Neural cell (in vitro differentiated cells): ENCODE data around the gene OAS3. TPM values are rescaled to one million over a fixed set of nuclear protein-coding genes. Genes with fewer than 3 reads are reported as not detected.

Source experiments
- H2AFZ ChIP-seq: fragments of 200-600, 300-800 bp; sonication (generic), shearing (Covaris generic); 2 replicates; pipeline ENCODE4 v1.6.0; 2014; ENCODE audit warnings: low read depth, mild to moderate bottlenecking, antibody characterized with exemption, low read length, moderate library complexity
- H3F3A ChIP-seq: fragments of 200-600 bp; shearing (Covaris generic); 2 replicates; pipeline ENCODE4 v1.6.1; 2016; ENCODE audit warnings: mild to moderate bottlenecking, moderate library complexity, mixed read lengths, antibody characterized with exemption, low read length; ENCODE audit not compliant: insufficient read depth, poor library complexity, severe bottlenecking
- H3K27ac ChIP-seq: fragments of 200-600, 300-800 bp; sonication (generic), shearing (Covaris generic); 2 replicates; pipeline ENCODE4 v1.5.1; 2014; ENCODE audit warnings: mild to moderate bottlenecking, low read length, moderate library complexity
- H3K27me3 ChIP-seq: fragments of 300-800, 200-600 bp; sonication (generic), shearing (Covaris generic); 2 replicates; pipeline ENCODE4 v1.6.0; 2014; ENCODE audit warnings: mild to moderate bottlenecking, low read depth, low read length, moderate library complexity; ENCODE audit not compliant: insufficient read depth
- H3K36me3 ChIP-seq: fragments of 300-800, 200-600 bp; sonication (generic), shearing (Covaris generic); 2 replicates; pipeline ENCODE4 v1.5.1; 2014; ENCODE audit warnings: mild to moderate bottlenecking, antibody characterized with exemption, low read length, moderate library complexity; ENCODE audit not compliant: insufficient read depth
- H3K4me2 ChIP-seq: fragments of 300-800, 200-600 bp; sonication (generic), shearing (Covaris generic); 2 replicates; pipeline ENCODE4 v1.6.0; 2014; ENCODE audit warnings: mild to moderate bottlenecking, low read length
- H3K4me3 ChIP-seq: fragments of 300-800, 200-600 bp; sonication (generic), shearing (Covaris generic); 2 replicates; pipeline ENCODE4 v1.5.1; 2014; ENCODE audit warnings: mild to moderate bottlenecking, low read length, moderate library complexity
- H3K79me2 ChIP-seq: fragments of 200-600 bp; shearing (Covaris generic); replicated peaks from 2 replicates; pipeline ENCODE4 v1.6.0; 2014; ENCODE audit warnings: mild to moderate bottlenecking, low read length, moderate library complexity; ENCODE audit not compliant: insufficient read depth
- H3K9ac ChIP-seq: fragments of 300-800, 200-600 bp; sonication (generic), shearing (Covaris generic); 2 replicates; pipeline ENCODE4 v1.6.1; 2016; ENCODE audit warnings: mild to moderate bottlenecking, low read length, mixed read lengths
- H3K9me2 ChIP-seq: fragments of 200-600 bp; shearing (Covaris generic); 2 replicates; pipeline ENCODE4 v1.6.1; 2016; ENCODE audit warnings: mild to moderate bottlenecking, low read length, mixed read lengths; ENCODE audit not compliant: insufficient read depth
- H3K9me3 ChIP-seq: fragments of 200-600, 300-800 bp; sonication (generic), shearing (Covaris generic); 2 replicates; pipeline ENCODE4 v1.6.1; 2016; ENCODE audit warnings: mild to moderate bottlenecking, mixed run types, low read length, moderate library complexity, mixed read lengths
- H4K20me1 ChIP-seq: fragments of 200-600 bp; shearing (Covaris generic); 2 replicates; pipeline ENCODE4 v1.6.1; 2016; ENCODE audit warnings: mild to moderate bottlenecking, mixed run types; ENCODE audit not compliant: insufficient read depth
- EP300 ChIP-seq: fragments of 450-650 bp; conservative IDR thresholded peaks from 2 replicates; pipeline ENCODE4 v1.6.1; 2014; ENCODE audit warnings: antibody characterized with exemption, mild to moderate bottlenecking, moderate library complexity; ENCODE audit not compliant: poor library complexity, severe bottlenecking
- EZH2 ChIP-seq: fragments of 200-600, 300-800 bp; shearing (Covaris generic), sonication (generic); IDR thresholded peaks from 2 replicates; pipeline ENCODE4 v1.6.1; 2014; ENCODE audit warnings: antibody characterized with exemption, low read length, borderline replicate concordance, mild to moderate bottlenecking; ENCODE audit not compliant: insufficient read depth, poor library complexity, severe bottlenecking
- MXI1 ChIP-seq: fragments of 450-650 bp; conservative IDR thresholded peaks from 2 replicates; pipeline ENCODE4 v1.6.1; 2014; ENCODE audit warnings: antibody characterized with exemption, mild to moderate bottlenecking; ENCODE audit not compliant: poor library complexity, severe bottlenecking
- POLR2AphosphoS5 ChIP-seq: IDR thresholded peaks from 2 replicates; pipeline ENCODE4 v1.6.1; 2012
- RAD21 ChIP-seq: fragments of 450-650 bp; conservative IDR thresholded peaks from 2 replicates; pipeline ENCODE4 v1.6.1; 2014; ENCODE audit warnings: antibody characterized with exemption, mild to moderate bottlenecking, moderate library complexity
- SMC3 ChIP-seq: fragments of 450-650 bp; conservative IDR thresholded peaks from 2 replicates; pipeline ENCODE4 v1.6.1; 2014; ENCODE audit warnings: antibody characterized with exemption, mild to moderate bottlenecking, moderate library complexity; ENCODE audit not compliant: poor library complexity
- TAF1 ChIP-seq: IDR thresholded peaks from 2 replicates; pipeline ENCODE4 v1.6.1; 2012; ENCODE audit warnings: low read depth
- polyA plus RNA-seq: library from polyadenylated mRNA; depleted of rRNA; stranded (reverse); fragments of >200 nt; gene quantifications from 2 replicates; pipeline ENCODE4 v1.2.3, GENCODE V29; 2014
- TF ChIP-seq, protein P1 (sequence below): IDR thresholded peaks from 2 replicates; pipeline ENCODE4 v1.6.1; 2012; ENCODE audit warnings: borderline replicate concordance
- TF ChIP-seq, protein P2 (sequence below): fragments of 450-650 bp; IDR thresholded peaks from 2 replicates; pipeline ENCODE4 v1.5.1; 2014; ENCODE audit warnings: antibody characterized with exemption, mild to moderate bottlenecking, moderate library complexity; ENCODE audit not compliant: poor library complexity, severe bottlenecking

OAS3 gene
- polyA plus RNA-seq, 1 donor from 2014 or later = not detected

DNA sequence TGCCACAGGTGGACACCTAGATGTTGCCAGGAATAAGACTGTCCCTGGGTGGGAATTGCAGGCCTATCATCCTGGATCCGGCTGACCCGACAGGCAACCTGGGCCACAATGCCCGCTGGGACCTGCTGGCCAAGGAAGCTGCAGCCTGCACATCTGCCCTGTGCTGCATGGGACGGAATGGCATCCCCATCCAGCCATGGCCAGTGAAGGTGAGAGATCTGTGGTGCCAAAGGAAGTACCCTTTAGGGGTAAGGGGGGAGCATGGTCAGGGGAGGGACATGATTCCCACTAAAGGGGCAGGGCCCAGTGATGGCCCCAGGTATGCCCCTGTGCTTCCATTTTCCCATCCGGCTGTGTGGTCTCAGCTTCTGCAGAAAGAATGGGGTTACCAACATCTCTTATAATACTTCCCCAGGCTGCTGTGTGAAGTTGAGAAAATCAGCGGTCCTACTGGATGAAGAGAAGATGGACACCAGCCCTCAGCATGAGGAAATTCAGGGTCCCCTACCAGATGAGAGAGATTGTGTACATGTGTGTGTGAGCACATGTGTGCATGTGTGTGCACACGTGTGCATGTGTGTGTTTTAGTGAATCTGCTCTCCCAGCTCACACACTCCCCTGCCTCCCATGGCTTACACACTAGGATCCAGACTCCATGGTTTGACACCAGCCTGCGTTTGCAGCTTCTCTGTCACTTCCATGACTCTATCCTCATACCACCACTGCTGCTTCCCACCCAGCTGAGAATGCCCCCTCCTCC is 31.5 kb downstream of the OAS3 start:
- H3K27ac ChIP-seq = no peak overlapping the region
- H3K27me3 ChIP-seq = no peaks in the 10 kb centered on the region
- H3K9me2 ChIP-seq = no peaks in the 10 kb centered on the region
- H3K36me3 ChIP-seq = no peaks in the 10 kb centered on the region
- H3K9ac ChIP-seq = no peak overlapping the region
- no peak overlapping the region for H2AFZ ChIP-seq
- no peaks in the 10 kb centered on the region for H3K9me3 ChIP-seq
- TF ChIP-seq EZH2 (no peak), EP300 (no peak), RAD21 (no peak), MXI1 (no peak), SMC3 (no peak), TAF1 (no peak), POLR2AphosphoS5 (no peak)
- TF ChIP-seq, protein P1, sequence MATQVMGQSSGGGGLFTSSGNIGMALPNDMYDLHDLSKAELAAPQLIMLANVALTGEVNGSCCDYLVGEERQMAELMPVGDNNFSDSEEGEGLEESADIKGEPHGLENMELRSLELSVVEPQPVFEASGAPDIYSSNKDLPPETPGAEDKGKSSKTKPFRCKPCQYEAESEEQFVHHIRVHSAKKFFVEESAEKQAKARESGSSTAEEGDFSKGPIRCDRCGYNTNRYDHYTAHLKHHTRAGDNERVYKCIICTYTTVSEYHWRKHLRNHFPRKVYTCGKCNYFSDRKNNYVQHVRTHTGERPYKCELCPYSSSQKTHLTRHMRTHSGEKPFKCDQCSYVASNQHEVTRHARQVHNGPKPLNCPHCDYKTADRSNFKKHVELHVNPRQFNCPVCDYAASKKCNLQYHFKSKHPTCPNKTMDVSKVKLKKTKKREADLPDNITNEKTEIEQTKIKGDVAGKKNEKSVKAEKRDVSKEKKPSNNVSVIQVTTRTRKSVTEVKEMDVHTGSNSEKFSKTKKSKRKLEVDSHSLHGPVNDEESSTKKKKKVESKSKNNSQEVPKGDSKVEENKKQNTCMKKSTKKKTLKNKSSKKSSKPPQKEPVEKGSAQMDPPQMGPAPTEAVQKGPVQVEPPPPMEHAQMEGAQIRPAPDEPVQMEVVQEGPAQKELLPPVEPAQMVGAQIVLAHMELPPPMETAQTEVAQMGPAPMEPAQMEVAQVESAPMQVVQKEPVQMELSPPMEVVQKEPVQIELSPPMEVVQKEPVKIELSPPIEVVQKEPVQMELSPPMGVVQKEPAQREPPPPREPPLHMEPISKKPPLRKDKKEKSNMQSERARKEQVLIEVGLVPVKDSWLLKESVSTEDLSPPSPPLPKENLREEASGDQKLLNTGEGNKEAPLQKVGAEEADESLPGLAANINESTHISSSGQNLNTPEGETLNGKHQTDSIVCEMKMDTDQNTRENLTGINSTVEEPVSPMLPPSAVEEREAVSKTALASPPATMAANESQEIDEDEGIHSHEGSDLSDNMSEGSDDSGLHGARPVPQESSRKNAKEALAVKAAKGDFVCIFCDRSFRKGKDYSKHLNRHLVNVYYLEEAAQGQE = no peak
- TF ChIP-seq, protein P2, sequence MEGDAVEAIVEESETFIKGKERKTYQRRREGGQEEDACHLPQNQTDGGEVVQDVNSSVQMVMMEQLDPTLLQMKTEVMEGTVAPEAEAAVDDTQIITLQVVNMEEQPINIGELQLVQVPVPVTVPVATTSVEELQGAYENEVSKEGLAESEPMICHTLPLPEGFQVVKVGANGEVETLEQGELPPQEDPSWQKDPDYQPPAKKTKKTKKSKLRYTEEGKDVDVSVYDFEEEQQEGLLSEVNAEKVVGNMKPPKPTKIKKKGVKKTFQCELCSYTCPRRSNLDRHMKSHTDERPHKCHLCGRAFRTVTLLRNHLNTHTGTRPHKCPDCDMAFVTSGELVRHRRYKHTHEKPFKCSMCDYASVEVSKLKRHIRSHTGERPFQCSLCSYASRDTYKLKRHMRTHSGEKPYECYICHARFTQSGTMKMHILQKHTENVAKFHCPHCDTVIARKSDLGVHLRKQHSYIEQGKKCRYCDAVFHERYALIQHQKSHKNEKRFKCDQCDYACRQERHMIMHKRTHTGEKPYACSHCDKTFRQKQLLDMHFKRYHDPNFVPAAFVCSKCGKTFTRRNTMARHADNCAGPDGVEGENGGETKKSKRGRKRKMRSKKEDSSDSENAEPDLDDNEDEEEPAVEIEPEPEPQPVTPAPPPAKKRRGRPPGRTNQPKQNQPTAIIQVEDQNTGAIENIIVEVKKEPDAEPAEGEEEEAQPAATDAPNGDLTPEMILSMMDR = no peak
- no peak overlapping the region for H3K4me2 ChIP-seq
- no peaks in the 10 kb centered on the region for H3F3A ChIP-seq
- no peaks in the 10 kb centered on the region for H4K20me1 ChIP-seq
- no peak overlapping the region for H3K4me3 ChIP-seq
- H3K79me2 ChIP-seq = no peaks in the 10 kb centered on the region

DNA sequence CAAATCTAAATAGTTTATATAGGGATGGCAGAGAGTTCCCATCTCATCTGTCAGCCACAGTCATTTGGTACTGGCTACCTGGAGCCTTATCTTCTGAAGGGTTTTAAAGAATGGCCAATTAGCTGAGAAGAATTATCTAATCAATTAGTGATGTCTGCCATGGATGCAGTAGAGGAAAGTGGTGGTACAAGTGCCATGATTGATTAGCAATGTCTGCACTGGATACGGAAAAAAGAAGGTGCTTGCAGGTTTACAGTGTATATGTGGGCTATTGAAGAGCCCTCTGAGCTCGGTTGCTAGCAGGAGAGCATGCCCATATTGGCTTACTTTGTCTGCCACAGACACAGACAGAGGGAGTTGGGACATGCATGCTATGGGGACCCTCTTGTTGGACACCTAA is 32.1 kb downstream of the OAS3 start:
- no peaks in the 10 kb centered on the region for H3K79me2 ChIP-seq

More for the DNA sequence above, 32.1 kb downstream of the OAS3 start:
- Histone ChIP-seq H2AFZ (no peak overlapping the region), H3K27me3 (no peaks in the 10 kb centered on the region), H3K4me3 (no peak overlapping the region), H3F3A (no peaks in the 10 kb centered on the region), H3K9me3 (no peaks in the 10 kb centered on the region), H3K9ac (no peak overlapping the region), H3K27ac (no peak overlapping the region), H4K20me1 (no peaks in the 10 kb centered on the region), H3K36me3 (no peaks in the 10 kb centered on the region), H3K9me2 (no peaks in the 10 kb centered on the region), H3K4me2 (no peak overlapping the region)
- TF ChIP-seq EZH2 = no peak
- TF ChIP-seq, protein P1 = no peak
- TF ChIP-seq, protein P2 = no peak
- no peak for TF ChIP-seq TAF1
- TF ChIP-seq EP300 = no peak
- no peak for TF ChIP-seq MXI1
- no peak for TF ChIP-seq POLR2AphosphoS5
- no peak for TF ChIP-seq RAD21
- TF ChIP-seq SMC3 = no peak
